ENCODE data around the gene PRSS48.

The PRSS48 gene

GRCh38 chr4:151304226-151304625 is 27.3 kb downstream of the PRSS48 start:
- Histone ChIP-seq H3K27me3 (ENCODE audit: insufficient read depth, low read length) (no peaks in the 10 kb centered on the region), H3K4me3 (ENCODE audit: low read length) (no peak overlapping the region), H3K4me1 (ENCODE audit: insufficient read depth, low read length) (peaks cover 16% of the 10 kb centered on the region; the same call in 1 of the 2 replicates), H3K27ac (ENCODE audit: low read length) (no peak overlapping the region), H3K9ac (ENCODE audit: low read depth, low read length) (no peak overlapping the region), H3K36me3 (ENCODE audit: insufficient read depth, low read depth, low read length) (no peaks in the 10 kb centered on the region), H3K9me3 (ENCODE audit: insufficient read depth, low read depth, low read length) (no peaks in the 10 kb centered on the region)

- H3K9me3 ChIP-seq (ENCODE audit: insufficient read depth, low read depth, low read length): no peaks in the 10 kb centered on the region
- no peaks in the 10 kb centered on the region for H3K36me3 ChIP-seq (ENCODE audit: insufficient read depth, low read depth, low read length)
- no peak overlapping the region for H3K4me3 ChIP-seq (ENCODE audit: low read length)
- H3K27me3 ChIP-seq (ENCODE audit: insufficient read depth, low read length): no peaks in the 10 kb centered on the region
- no peak overlapping the region for H3K27ac ChIP-seq (ENCODE audit: low read length)
- no peak overlapping the region for H3K9ac ChIP-seq (ENCODE audit: low read depth, low read length)
- H3K4me1 ChIP-seq (ENCODE audit: insufficient read depth, low read length): peaks cover 16% of the 10 kb centered on the region; the same call in 1 of the 2 replicates
These were observed 27.8 kb downstream of the PRSS48 start for GRCh38 chr4:151304755-151305154.

GRCh38 chr4:151310124-151310728 is 33.3 kb downstream of the PRSS48 start:
- H3K27me3 ChIP-seq (ENCODE audit: insufficient read depth, low read length): no peaks in the 10 kb centered on the region
- no peaks in the 10 kb centered on the region for H3K9me3 ChIP-seq (ENCODE audit: insufficient read depth, low read depth, low read length)
- H3K4me3 ChIP-seq (ENCODE audit: low read length): no peak overlapping the region
- H3K4me1 ChIP-seq (ENCODE audit: insufficient read depth, low read length): peaks cover 18% of the 10 kb centered on the region
- no peak overlapping the region for H3K9ac ChIP-seq (ENCODE audit: low read depth, low read length)
- H3K27ac ChIP-seq (ENCODE audit: low read length): no peak overlapping the region
- H3K36me3 ChIP-seq (ENCODE audit: insufficient read depth, low read depth, low read length): no peaks in the 10 kb centered on the region; the same call in 1 of the 2 replicates

- no peaks in the 10 kb centered on the region; the same call in 1 of the 2 replicates for H3K36me3 ChIP-seq (ENCODE audit: insufficient read depth, low read depth, low read length)
- peaks cover 22% of the 10 kb centered on the region for H3K4me1 ChIP-seq (ENCODE audit: insufficient read depth, low read length)
- H3K27me3 ChIP-seq (ENCODE audit: insufficient read depth, low read length): no peaks in the 10 kb centered on the region
- no peaks in the 10 kb centered on the region for H3K9me3 ChIP-seq (ENCODE audit: insufficient read depth, low read depth, low read length)
- H3K27ac ChIP-seq (ENCODE audit: low read length): no peak overlapping the region
- no peak overlapping the region for H3K9ac ChIP-seq (ENCODE audit: low read depth, low read length)
- no peak overlapping the region for H3K4me3 ChIP-seq (ENCODE audit: low read length)
These were observed 36.5 kb downstream of the PRSS48 start for GRCh38 chr4:151313306-151314009.

GRCh38 chr4:151314010-151314355 is 37.0 kb downstream of the PRSS48 start:
- H3K27me3 ChIP-seq (ENCODE audit: insufficient read depth, low read length): no peaks in the 10 kb centered on the region
- H3K27ac ChIP-seq (ENCODE audit: low read length): no peak overlapping the region
- no peaks in the 10 kb centered on the region for H3K9me3 ChIP-seq (ENCODE audit: insufficient read depth, low read depth, low read length)
- H3K4me3 ChIP-seq (ENCODE audit: low read length): no peak overlapping the region
- H3K9ac ChIP-seq (ENCODE audit: low read depth, low read length): no peak overlapping the region
- H3K36me3 ChIP-seq (ENCODE audit: insufficient read depth, low read depth, low read length): no peaks in the 10 kb centered on the region; the same call in 1 of the 2 replicates
- H3K4me1 ChIP-seq (ENCODE audit: insufficient read depth, low read length): peaks cover 22% of the 10 kb centered on the region

GRCh38 chr4:151314479-151314878 is 37.5 kb downstream of the PRSS48 start:
- H3K27me3 ChIP-seq (ENCODE audit: insufficient read depth, low read length): no peaks in the 10 kb centered on the region
- no peak overlapping the region for H3K4me3 ChIP-seq (ENCODE audit: low read length)
- H3K9ac ChIP-seq (ENCODE audit: low read depth, low read length): no peak overlapping the region
- peaks cover 22% of the 10 kb centered on the region for H3K4me1 ChIP-seq (ENCODE audit: insufficient read depth, low read length)
- H3K36me3 ChIP-seq (ENCODE audit: insufficient read depth, low read depth, low read length): no peaks in the 10 kb centered on the region; the same call in 1 of the 2 replicates
- H3K9me3 ChIP-seq (ENCODE audit: insufficient read depth, low read depth, low read length): no peaks in the 10 kb centered on the region
- H3K27ac ChIP-seq (ENCODE audit: low read length): no peak overlapping the region

- H3K27ac ChIP-seq (ENCODE audit: low read length): no peak overlapping the region
These were observed 38.4 kb downstream of the PRSS48 start for GRCh38 chr4:151315212-151315886.

GRCh38 chr4:151316645-151317044 is 39.7 kb downstream of the PRSS48 start:
- Histone ChIP-seq H3K4me1 (ENCODE audit: insufficient read depth, low read length) (peaks cover 24% of the 10 kb centered on the region), H3K27ac (ENCODE audit: low read length) (no peak overlapping the region), H3K9me3 (ENCODE audit: insufficient read depth, low read depth, low read length) (no peaks in the 10 kb centered on the region)

More at GRCh38 chr4:151315212-151315886, 38.4 kb downstream of the PRSS48 start:
- Histone ChIP-seq H3K27me3 (ENCODE audit: insufficient read depth, low read length) (no peaks in the 10 kb centered on the region), H3K9me3 (ENCODE audit: insufficient read depth, low read depth, low read length) (no peaks in the 10 kb centered on the region), H3K4me3 (ENCODE audit: low read length) (no peak overlapping the region), H3K36me3 (ENCODE audit: insufficient read depth, low read depth, low read length) (no peaks in the 10 kb centered on the region; the same call in 1 of the 2 replicates), H3K9ac (ENCODE audit: low read depth, low read length) (no peak overlapping the region), H3K4me1 (ENCODE audit: insufficient read depth, low read length) (peaks cover 22% of the 10 kb centered on the region)

GRCh38 chr4:151318307-151319006 is 41.5 kb downstream of the PRSS48 start:
- H3K27me3 ChIP-seq (ENCODE audit: insufficient read depth, low read length): no peaks in the 10 kb centered on the region
- no peak overlapping the region for H3K9ac ChIP-seq (ENCODE audit: low read depth, low read length)
- H3K27ac ChIP-seq (ENCODE audit: low read length): no peak overlapping the region
- H3K4me1 ChIP-seq (ENCODE audit: insufficient read depth, low read length): peaks cover 39% of the 10 kb centered on the region
- H3K9me3 ChIP-seq (ENCODE audit: insufficient read depth, low read depth, low read length): no peaks in the 10 kb centered on the region
- no peaks in the 10 kb centered on the region for H3K36me3 ChIP-seq (ENCODE audit: insufficient read depth, low read depth, low read length)
- H3K4me3 ChIP-seq (ENCODE audit: low read length): no peak overlapping the region

More at GRCh38 chr4:151316645-151317044, 39.7 kb downstream of the PRSS48 start:
- no peak overlapping the region for H3K9ac ChIP-seq (ENCODE audit: low read depth, low read length)
- no peaks in the 10 kb centered on the region; the same call in 1 of the 2 replicates for H3K36me3 ChIP-seq (ENCODE audit: insufficient read depth, low read depth, low read length)
- no peaks in the 10 kb centered on the region for H3K27me3 ChIP-seq (ENCODE audit: insufficient read depth, low read length)
- H3K4me3 ChIP-seq (ENCODE audit: low read length): no peak overlapping the region

GRCh38 chr4:151319490-151319889 is 42.5 kb downstream of the PRSS48 start:
- no peaks in the 10 kb centered on the region for H3K27me3 ChIP-seq (ENCODE audit: insufficient read depth, low read length)
- peaks cover 33% of the 10 kb centered on the region for H3K4me1 ChIP-seq (ENCODE audit: insufficient read depth, low read length)
- no peaks in the 10 kb centered on the region for H3K36me3 ChIP-seq (ENCODE audit: insufficient read depth, low read depth, low read length)
- H3K4me3 ChIP-seq (ENCODE audit: low read length): no peak overlapping the region
- no peak overlapping the region for H3K9ac ChIP-seq (ENCODE audit: low read depth, low read length)
- H3K27ac ChIP-seq (ENCODE audit: low read length): no peak overlapping the region
- H3K9me3 ChIP-seq (ENCODE audit: insufficient read depth, low read depth, low read length): no peaks in the 10 kb centered on the region

- Histone ChIP-seq H3K36me3 (ENCODE audit: insufficient read depth, low read depth, low read length) (no peaks in the 10 kb centered on the region), H3K4me1 (ENCODE audit: insufficient read depth, low read length) (peaks cover 24% of the 10 kb centered on the region), H3K4me3 (ENCODE audit: low read length) (no peak overlapping the region)
These were observed 44.6 kb downstream of the PRSS48 start for GRCh38 chr4:151321586-151321985.

More at GRCh38 chr4:151321586-151321985, 44.6 kb downstream of the PRSS48 start:
- no peaks in the 10 kb centered on the region for H3K9me3 ChIP-seq (ENCODE audit: insufficient read depth, low read depth, low read length)
- no peak overlapping the region for H3K9ac ChIP-seq (ENCODE audit: low read depth, low read length)
- no peak overlapping the region for H3K27ac ChIP-seq (ENCODE audit: low read length)
- 0 out of 2 replicates have a peak, but pooled peaks cover under 1% of the 10 kb centered on the region for H3K27me3 ChIP-seq (ENCODE audit: insufficient read depth, low read length)

Data from iPS-20b (cell line).